RWPE1 (cell line): ENCODE measurements around the gene GPR37L1.

ENCODE experiments used
- CTCF ChIA-PET: fragments of 350-600 bp; sonication (Branson Sonifier 250); formaldehyde crosslinking; extraction: SDS; loops from one replicate; lab custom pipeline; 2021; lab: Yijun Ruan, JAX
- POLR2A ChIA-PET: fragments of 400-600 bp; formaldehyde crosslinking; extraction: SDS; loops from one replicate; lab custom pipeline; 2020; ENCODE audit warnings: antibody characterized with exemption; ENCODE audit not compliant: low non-redundant PET; lab: Yijun Ruan, JAX
- DNase-seq: peaks from one replicate; pipeline ENCODE4 v3.0.0; 2012; ENCODE audit warnings: low spot score
- H3K27ac ChIP-seq: fragments of 450-650 bp; 2 replicates; pipeline ENCODE4 v1.5.1; 2017
- TF ChIP-seq, protein P1 (sequence below): fragments of 450-650 bp; conservative IDR thresholded peaks from 2 replicates; pipeline ENCODE4 v1.5.1; 2017; ENCODE audit warnings: low read depth, mild to moderate bottlenecking

GPR37L1 gene, protein sequence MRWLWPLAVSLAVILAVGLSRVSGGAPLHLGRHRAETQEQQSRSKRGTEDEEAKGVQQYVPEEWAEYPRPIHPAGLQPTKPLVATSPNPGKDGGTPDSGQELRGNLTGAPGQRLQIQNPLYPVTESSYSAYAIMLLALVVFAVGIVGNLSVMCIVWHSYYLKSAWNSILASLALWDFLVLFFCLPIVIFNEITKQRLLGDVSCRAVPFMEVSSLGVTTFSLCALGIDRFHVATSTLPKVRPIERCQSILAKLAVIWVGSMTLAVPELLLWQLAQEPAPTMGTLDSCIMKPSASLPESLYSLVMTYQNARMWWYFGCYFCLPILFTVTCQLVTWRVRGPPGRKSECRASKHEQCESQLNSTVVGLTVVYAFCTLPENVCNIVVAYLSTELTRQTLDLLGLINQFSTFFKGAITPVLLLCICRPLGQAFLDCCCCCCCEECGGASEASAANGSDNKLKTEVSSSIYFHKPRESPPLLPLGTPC

DNA sequence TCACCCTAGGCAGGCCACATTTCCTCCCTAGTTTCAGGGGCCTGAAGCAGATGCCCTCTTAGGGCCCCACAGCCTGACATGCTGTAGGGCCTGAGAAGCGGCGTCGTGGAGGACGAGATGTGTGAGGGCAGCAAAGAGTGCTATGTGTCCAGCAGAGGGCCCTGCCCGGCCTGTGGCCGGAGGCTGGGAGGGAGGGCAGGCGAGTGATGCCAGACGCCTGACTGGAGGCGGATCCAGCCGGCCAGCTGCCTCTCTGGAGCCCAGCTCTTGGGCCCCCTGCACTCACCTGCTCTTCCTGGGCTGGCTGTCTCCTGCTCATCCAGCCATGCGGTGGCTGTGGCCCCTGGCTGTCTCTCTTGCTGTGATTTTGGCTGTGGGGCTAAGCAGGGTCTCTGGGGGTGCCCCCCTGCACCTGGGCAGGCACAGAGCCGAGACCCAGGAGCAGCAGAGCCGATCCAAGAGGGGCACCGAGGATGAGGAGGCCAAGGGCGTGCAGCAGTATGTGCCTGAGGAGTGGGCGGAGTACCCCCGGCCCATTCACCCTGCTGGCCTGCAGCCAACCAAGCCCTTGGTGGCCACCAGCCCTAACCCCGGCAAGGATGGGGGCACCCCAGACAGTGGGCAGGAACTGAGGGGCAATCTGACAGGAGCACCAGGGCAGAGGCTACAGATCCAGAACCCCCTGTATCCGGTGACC, at the start of gene GPR37L1:
Gene GPR37L1, plus strand, starts transcription at position 279 of the 697 bp plus-strand sequence. Its CDS starts 47 bp downstream, at position 326.
- TF ChIP-seq, protein P1, sequence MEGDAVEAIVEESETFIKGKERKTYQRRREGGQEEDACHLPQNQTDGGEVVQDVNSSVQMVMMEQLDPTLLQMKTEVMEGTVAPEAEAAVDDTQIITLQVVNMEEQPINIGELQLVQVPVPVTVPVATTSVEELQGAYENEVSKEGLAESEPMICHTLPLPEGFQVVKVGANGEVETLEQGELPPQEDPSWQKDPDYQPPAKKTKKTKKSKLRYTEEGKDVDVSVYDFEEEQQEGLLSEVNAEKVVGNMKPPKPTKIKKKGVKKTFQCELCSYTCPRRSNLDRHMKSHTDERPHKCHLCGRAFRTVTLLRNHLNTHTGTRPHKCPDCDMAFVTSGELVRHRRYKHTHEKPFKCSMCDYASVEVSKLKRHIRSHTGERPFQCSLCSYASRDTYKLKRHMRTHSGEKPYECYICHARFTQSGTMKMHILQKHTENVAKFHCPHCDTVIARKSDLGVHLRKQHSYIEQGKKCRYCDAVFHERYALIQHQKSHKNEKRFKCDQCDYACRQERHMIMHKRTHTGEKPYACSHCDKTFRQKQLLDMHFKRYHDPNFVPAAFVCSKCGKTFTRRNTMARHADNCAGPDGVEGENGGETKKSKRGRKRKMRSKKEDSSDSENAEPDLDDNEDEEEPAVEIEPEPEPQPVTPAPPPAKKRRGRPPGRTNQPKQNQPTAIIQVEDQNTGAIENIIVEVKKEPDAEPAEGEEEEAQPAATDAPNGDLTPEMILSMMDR: no peak
- ChIA-PET CTCF (interaction anchor here (0.6 to 7.8 kb wide), 6 partner anchors 12 to 177 kb away, joined by 3 to 114 read pairs (median 6); partner anchors contain the start of genes ELF3 and LMOD1), POLR2A (interaction anchor here (0.6 kb wide), 2 partner anchors 9 to 55 kb away, joined by 3 read pairs; no protein-coding TSS in a partner anchor)
- no peak for DNase-seq
- H3K27ac ChIP-seq: no peak within 1 kb of the TSS

DNA sequence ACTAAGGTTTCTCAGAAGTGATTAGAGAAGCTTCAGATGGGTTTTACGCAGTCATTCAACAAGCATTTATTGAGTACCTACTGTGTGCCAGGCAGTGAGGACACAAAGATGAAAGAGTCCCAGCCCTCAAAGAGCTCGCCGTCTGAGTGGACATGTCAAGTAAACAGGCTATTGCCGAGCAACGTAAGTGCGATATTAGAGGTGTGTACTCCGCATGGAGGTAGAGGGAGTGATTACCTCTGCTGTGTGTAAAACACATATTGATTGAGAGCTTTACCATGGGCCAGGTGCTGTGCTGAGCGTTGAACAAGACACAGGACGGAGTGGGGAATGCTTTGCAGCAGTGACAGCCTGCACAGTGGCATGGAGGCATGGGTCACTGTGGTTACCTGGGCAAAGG, 49.5 kb upstream of the GPR37L1 start:
- ChIA-PET POLR2A (no interaction called here), CTCF (interaction anchor here (0.6 to 1.0 kb wide), 3 partner anchors 46 to 113 kb away, joined by 3 to 4 read pairs (median 3); no protein-coding TSS in a partner anchor)
- TF ChIP-seq, protein P1: no peak
- DNase-seq: no peak
- no peak overlapping the region for H3K27ac ChIP-seq

DNA sequence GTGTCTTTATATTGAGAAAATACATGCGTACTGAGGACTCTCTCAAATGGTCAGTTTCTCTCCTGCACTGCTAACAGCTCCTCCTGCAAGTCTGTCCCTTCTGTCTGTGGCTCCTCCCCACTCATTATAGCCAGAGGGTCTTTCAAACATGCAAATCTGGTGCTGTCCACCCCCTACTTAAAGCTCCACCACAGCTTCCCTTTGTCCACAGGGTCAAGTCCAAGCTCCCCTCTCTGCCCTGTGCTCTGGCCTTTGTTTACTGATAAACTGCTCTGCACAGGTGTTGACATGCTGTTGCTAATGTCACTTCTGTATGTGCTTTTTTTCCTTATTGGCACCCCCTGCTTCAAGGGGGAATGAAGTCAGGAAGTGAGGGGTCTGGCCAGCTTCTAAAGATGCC, 47.7 kb upstream of the GPR37L1 start:
- DNase-seq: no peak
- no peak overlapping the region for H3K27ac ChIP-seq
- TF ChIP-seq, protein P1: no peak
- ChIA-PET POLR2A (no interaction called here), CTCF (interaction anchor here (0.6 kb wide), 1 partner anchor 179 kb away, joined by 3 read pairs; no protein-coding TSS in a partner anchor)

DNA sequence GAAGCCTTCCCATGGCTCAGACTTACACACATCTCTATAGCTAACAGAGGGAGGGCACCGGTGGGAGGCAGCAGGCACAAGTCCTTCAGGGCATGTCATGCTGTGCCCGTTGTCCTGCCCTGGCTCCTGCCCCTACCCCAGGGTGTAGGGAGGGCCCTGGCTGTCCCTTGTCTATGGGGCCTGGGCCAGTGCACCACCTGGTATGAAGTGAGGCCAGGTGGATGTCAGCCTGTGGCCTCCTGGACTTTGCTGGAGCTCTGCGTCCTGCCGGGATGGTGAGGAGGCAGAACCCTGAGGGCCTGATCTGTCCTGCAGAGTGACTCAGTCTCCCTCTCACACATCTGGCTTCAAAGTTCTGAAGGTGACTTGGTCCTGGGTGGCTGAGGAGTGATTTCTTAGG, 47.3 kb upstream of the GPR37L1 start:
- no peak for DNase-seq
- ChIA-PET POLR2A (no interaction called here), CTCF (interaction anchor here (0.6 kb wide), 1 partner anchor 179 kb away, joined by 3 read pairs; no protein-coding TSS in a partner anchor)
- no peak overlapping the region for H3K27ac ChIP-seq
- TF ChIP-seq, protein P1: no peak

DNA sequence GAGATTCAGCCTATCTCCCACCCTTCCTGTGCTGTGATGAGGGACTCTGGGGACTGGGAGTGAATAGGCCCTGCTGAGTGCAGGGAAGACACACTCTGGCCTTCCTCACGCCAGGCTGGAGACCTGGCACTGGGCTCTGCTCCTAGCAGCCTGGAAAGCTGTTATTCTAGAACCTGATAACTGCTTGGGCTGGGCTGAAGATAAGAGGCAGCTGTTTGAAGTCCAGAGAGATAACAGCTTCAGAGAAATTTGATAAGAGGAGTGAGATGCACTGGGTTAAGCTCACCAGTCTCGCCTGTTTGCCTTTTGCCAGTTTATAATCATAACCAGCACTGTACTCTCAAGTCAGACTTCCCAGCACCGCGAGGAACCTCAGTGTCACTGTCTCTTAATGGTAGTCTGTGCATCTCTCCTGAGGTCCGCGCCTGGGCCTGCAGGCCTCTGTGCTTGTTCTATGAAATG, 46.6 kb upstream of the GPR37L1 start:
- TF ChIP-seq, protein P1: no peak
- ChIA-PET CTCF (no interaction called here), POLR2A (no interaction called here)
- peak overlapping the region; percentile 36 for H3K27ac ChIP-seq
- no peak for DNase-seq

DNA sequence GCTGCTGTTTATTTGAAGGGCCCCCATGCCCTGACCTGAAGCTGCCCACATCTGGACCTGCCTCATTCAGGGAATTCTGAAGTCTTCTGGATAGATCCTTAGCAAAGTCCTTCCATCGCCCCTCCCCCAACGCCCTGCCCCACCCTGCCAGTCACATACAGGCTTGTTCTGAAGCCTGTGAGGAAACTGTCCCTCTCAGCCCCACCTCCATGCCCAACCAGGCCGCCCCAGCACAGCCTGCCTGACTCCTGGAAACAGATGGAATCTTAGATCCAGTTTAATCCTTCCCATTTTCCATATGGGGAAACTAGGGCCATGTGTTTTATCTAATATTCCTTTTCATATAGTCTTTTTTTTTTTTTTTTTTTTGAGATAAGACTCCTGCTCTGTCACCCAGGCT, 44.5 kb upstream of the GPR37L1 start:
- no peak overlapping the region for H3K27ac ChIP-seq
- TF ChIP-seq, protein P1: no peak
- ChIA-PET POLR2A (no interaction called here), CTCF (interaction anchor here (0.6 to 1.0 kb wide), 3 partner anchors 22 to 562 kb away, joined by 3 to 4 read pairs (median 3); partner anchors contain the start of gene ELF3)
- DNase-seq: no peak
